Measurements from ENCODE around the gene ROBO2. TPM values are rescaled to one million over a fixed set of nuclear protein-coding genes. Genes with fewer than 3 reads are reported as not detected.

ROBO2 gene
- polyA plus RNA-seq, 2 of the 4 experiments (the other 2 are of a cell fraction): 0.04 TPM; not detected in 1

DNA sequence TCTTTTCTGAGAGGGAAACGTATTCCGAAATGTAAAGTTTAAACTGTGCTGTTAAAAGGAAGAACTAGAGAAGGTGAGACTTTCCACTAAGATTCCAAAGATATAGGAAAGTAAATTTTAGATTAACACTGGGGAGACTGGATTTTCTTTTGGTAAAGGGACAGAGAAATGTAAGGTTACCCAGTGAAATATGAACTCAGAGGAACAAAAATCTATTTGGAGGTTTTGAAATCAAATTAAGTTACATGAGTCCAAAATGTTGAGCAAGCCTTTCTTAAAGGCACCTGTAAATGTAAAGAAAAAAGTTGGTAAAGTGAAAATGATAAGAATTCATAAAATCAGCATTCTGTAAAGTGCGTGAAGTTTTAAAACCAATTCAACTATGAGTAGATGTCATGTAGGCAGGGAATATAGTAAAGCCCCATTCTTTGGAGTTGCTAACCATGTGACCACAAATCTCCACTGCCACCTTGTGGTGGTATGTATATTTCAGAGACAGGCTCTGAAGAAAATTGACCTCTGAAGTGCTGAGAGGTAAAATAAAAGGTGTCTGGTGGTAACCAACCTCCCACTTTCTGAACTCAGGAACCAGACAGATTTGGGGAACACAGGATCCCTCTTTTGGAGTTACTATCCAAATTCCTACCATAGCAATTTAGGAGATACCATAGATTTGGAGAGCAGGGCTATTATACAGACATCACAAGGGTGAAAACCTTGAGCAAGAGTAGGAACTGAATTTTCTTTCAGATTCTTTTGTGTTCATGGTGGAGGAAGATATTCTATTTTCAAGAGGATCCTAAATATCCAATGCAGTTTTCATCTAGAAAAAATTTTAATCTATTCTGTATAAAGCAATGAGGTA, 215.3 kb downstream of the ROBO2 start:
- H3K9me3 ChIP-seq: no peaks in the 10 kb centered on the region
- ATAC-seq (peak; percentile 59 to 78; a peak in 4 of 6 replicates), DNase-seq (ENCODE audit: low read depth in 1 of 2, low spot score in 1 of 2) (peak; percentile 6 to 52), FAIRE-seq (no peak)
- no peaks in the 10 kb centered on the region for H3K4me1 ChIP-seq
- POLR2A ChIA-PET: no interaction called here
- H3K27ac ChIP-seq: no peak overlapping the region
- CTCF ChIA-PET: interaction anchor here (2.7 kb wide), 1 partner anchor 217 kb away, joined by 10 read pairs; no protein-coding TSS in a partner anchor
- H3K4me2 ChIP-seq: no peak overlapping the region
- no peak overlapping the region for H3K4me3 ChIP-seq
- TF ChIP-seq, protein P1, sequence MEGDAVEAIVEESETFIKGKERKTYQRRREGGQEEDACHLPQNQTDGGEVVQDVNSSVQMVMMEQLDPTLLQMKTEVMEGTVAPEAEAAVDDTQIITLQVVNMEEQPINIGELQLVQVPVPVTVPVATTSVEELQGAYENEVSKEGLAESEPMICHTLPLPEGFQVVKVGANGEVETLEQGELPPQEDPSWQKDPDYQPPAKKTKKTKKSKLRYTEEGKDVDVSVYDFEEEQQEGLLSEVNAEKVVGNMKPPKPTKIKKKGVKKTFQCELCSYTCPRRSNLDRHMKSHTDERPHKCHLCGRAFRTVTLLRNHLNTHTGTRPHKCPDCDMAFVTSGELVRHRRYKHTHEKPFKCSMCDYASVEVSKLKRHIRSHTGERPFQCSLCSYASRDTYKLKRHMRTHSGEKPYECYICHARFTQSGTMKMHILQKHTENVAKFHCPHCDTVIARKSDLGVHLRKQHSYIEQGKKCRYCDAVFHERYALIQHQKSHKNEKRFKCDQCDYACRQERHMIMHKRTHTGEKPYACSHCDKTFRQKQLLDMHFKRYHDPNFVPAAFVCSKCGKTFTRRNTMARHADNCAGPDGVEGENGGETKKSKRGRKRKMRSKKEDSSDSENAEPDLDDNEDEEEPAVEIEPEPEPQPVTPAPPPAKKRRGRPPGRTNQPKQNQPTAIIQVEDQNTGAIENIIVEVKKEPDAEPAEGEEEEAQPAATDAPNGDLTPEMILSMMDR (IDR thresholded peaks at IDR 0.05): peak; percentile 46
- peak; percentile 47 for TF ChIP-seq SMC3 (IDR thresholded peaks at IDR 0.05)
- TF ChIP-seq RAD21 (conservative IDR thresholded peaks at IDR 0.05 in 1 of 2, IDR thresholded peaks at IDR 0.05 in 1 of 2): peak; percentile 42 to 59; a peak in 4 of 5 replicates
- TF ChIP-seq POLR2AphosphoS2 (conservative IDR thresholded peaks at IDR 0.05; ENCODE audit: low read length): no peak
- 10% methylated on average over 3 of the region's 3 CpGs for WGBS (ENCODE audit: missing lambda C conversion rate)

DNA sequence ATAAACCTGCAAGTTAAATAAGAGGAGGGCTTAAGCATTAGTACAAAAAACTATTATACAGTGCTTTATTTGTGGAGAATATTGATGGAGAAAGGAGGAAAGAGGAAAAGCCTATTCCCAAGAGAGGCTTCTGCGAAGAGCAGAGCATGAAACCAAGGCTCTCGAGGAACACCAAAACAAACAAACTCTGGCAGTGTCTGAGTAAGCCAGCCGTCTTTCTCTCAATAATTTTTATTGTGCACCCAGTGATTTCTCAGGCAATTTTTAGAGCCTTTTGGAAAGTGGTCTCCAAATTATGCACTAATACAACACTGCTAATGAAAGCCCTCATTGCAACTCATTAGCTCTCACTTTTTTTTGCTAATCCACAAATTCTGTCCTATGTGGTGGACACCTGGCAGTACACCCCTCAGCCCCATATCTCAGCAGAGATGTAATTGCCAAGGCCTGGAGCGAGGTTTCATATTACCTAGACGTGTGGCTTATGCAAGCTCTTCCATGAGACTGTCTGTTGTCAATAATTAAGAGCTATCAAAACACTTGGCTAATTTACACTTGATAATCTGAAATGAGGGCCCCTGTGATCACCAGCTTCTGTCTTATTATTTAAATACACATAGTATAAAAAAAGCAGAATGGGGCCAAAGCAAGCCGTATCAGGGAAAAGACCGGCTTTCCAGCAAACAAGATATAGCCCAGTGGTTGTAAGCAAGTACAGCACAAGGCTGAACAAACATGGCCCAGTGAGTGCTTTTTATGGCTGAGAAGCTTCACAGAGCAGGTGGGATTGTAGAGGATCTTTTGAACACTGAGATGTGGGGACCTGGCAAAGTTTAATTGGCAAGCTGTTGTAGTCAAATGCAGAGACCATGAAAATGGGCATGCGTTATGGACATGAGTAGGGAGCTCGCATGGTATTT, 216.9 kb downstream of the ROBO2 start:
- no peak for ATAC-seq
- POLR2A ChIA-PET: no interaction called here
- no peak for FAIRE-seq
- TF ChIP-seq MYC (IDR thresholded peaks at IDR 0.05; ENCODE audit: borderline replicate concordance, low read length) (no peak), MAZ (IDR thresholded peaks at IDR 0.05; ENCODE audit: borderline replicate concordance, low read depth, low read length) (no peak), HDAC2 (IDR thresholded peaks at IDR 0.05) (no peak), NR3C1 (IDR thresholded peaks at IDR 0.05) (no peak), MAFK (IDR thresholded peaks at IDR 0.05; ENCODE audit: partially characterized antibody) (no peak), NFE2L2 (conservative IDR thresholded peaks at IDR 0.05; ENCODE audit: low read length) (no peak), SMC3 (IDR thresholded peaks at IDR 0.05) (no peak), JUNB (IDR thresholded peaks at IDR 0.05) (no peak), RCOR1 (IDR thresholded peaks at IDR 0.05; ENCODE audit: low read depth, low read length) (no peak), RARB (CRISPR knock-in tag; IDR thresholded peaks at IDR 0.05) (no peak), CBX2 (IDR thresholded peaks at IDR 0.05; ENCODE audit: borderline replicate concordance, low read depth) (no peak), KDM1A (IDR thresholded peaks at IDR 0.05; ENCODE audit: low read depth) (no peak), EP300 (IDR thresholded peaks at IDR 0.05) (no peak), RAD21 (conservative IDR thresholded peaks at IDR 0.05 in 1 of 2, IDR thresholded peaks at IDR 0.05 in 1 of 2) (no peak), KDM5A (IDR thresholded peaks at IDR 0.05) (no peak), ZC3H11A (IDR thresholded peaks at IDR 0.05) (no peak), TFCP2L1 (CRISPR knock-in tag; IDR thresholded peaks at IDR 0.05) (no peak), POLR2A (IDR thresholded peaks at IDR 0.05; ENCODE audit: low read length) (no peak)
- TF ChIP-seq, protein P2, sequence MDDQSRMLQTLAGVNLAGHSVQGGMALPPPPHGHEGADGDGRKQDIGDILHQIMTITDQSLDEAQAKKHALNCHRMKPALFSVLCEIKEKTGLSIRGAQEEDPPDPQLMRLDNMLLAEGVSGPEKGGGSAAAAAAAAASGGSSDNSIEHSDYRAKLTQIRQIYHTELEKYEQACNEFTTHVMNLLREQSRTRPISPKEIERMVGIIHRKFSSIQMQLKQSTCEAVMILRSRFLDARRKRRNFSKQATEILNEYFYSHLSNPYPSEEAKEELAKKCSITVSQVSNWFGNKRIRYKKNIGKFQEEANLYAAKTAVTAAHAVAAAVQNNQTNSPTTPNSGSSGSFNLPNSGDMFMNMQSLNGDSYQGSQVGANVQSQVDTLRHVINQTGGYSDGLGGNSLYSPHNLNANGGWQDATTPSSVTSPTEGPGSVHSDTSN (IDR thresholded peaks at IDR 0.05): no peak
- TF ChIP-seq, protein P3, sequence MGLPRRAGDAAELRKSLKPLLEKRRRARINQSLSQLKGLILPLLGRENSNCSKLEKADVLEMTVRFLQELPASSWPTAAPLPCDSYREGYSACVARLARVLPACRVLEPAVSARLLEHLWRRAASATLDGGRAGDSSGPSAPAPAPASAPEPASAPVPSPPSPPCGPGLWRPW (IDR thresholded peaks at IDR 0.05): no peak
- Histone ChIP-seq H3K4me1 (no peaks in the 10 kb centered on the region), H3K9me3 (no peaks in the 10 kb centered on the region), H3K27ac (no peak overlapping the region), H3K4me2 (no peak overlapping the region), H3K4me3 (no peak overlapping the region)
- CTCF ChIA-PET: interaction anchor here (2.7 kb wide), 1 partner anchor 218 kb away, joined by 10 read pairs; no protein-coding TSS in a partner anchor
- no peak for DNase-seq (ENCODE audit: low read depth in 1 of 2, low spot score in 1 of 2)
- WGBS (ENCODE audit: missing lambda C conversion rate): 11% methylated on average over 9 of the region's 9 CpGs
